Neuronal stem cell (in vitro differentiated cells): ENCODE measurements around the gene ZDHHC17.

Experiments
- DNase-seq: peaks from one replicate; pipeline ENCODE4 v3.0.0-alpha.2; 2013; ENCODE audit warnings: low spot score
- H2AFZ ChIP-seq: one replicate; pipeline ENCODE4 v1.6.1; 2013; ENCODE audit warnings: mild to moderate bottlenecking, low read length, inconsistent platforms
- H2AK5ac ChIP-seq: 2 replicates; pipeline ENCODE4 v1.6.1; 2013; ENCODE audit warnings: low read depth, mild to moderate bottlenecking, inconsistent platforms, low read length, moderate library complexity, mixed read lengths
- H2BK120ac ChIP-seq: 2 replicates; pipeline ENCODE4 v1.6.1; 2013; ENCODE audit warnings: low read depth, mild to moderate bottlenecking, inconsistent platforms, low read length, moderate library complexity, mixed read lengths
- H2BK12ac ChIP-seq: one replicate; pipeline ENCODE4 v1.6.1; 2013; ENCODE audit warnings: low read length, inconsistent platforms
- H2BK15ac ChIP-seq: 2 replicates; pipeline ENCODE4 v1.6.1; 2013; ENCODE audit warnings: mild to moderate bottlenecking, low read length, inconsistent platforms, mixed read lengths
- H2BK5ac ChIP-seq: one replicate; pipeline ENCODE4 v1.6.1; 2013; ENCODE audit warnings: inconsistent platforms, mild to moderate bottlenecking, low read length, moderate library complexity
- H3K14ac ChIP-seq: one replicate; pipeline ENCODE4 v1.6.1; 2013; ENCODE audit warnings: low read length, inconsistent platforms
- H3K18ac ChIP-seq: 2 replicates; pipeline ENCODE4 v1.6.1; 2013; ENCODE audit warnings: low read length, inconsistent platforms
- H3K23ac ChIP-seq: 2 replicates; pipeline ENCODE4 v1.6.1; 2013; ENCODE audit warnings: low read depth, mild to moderate bottlenecking, mixed read lengths, low read length, inconsistent platforms; ENCODE audit not compliant: poor library complexity
- H3K27ac ChIP-seq: replicated peaks from 3 replicates; pipeline ENCODE4 v1.5.1; 2013; ENCODE audit warnings: low read length, inconsistent platforms
- H3K27me3 ChIP-seq, 3 experiments: 2 replicates each; pipeline ENCODE4 v1.6.1; 2013; ENCODE audit warnings: low read length in 3 of 3, mild to moderate bottlenecking in 2 of 3, inconsistent platforms in 1 of 3, low read depth in 1 of 3, mixed read lengths in 1 of 3, moderate library complexity in 1 of 3; ENCODE audit not compliant: control insufficient read depth in 3 of 3, insufficient read depth in 3 of 3
- H3K36me3 ChIP-seq, 2 donors: replicated peaks in 1 of 2; 2 replicates each; pipeline ENCODE4 v1.6.1; 2013; ENCODE audit warnings: low read length in 2 of 2; ENCODE audit not compliant: control insufficient read depth in 2 of 2, insufficient read depth in 2 of 2
- H3K4ac ChIP-seq: 2 replicates; pipeline ENCODE4 v1.6.1; 2013; ENCODE audit warnings: inconsistent platforms, mild to moderate bottlenecking, low read length, moderate library complexity
- H3K4me1 ChIP-seq, 2 donors: 1 replicate in 1 of 2; 2 replicates in 1 of 2; pipeline ENCODE4 v1.6.1; 2013; ENCODE audit warnings: low read length in 2 of 2, low read depth in 1 of 2; ENCODE audit not compliant: control insufficient read depth in 2 of 2, insufficient read depth in 1 of 2
- H3K4me2 ChIP-seq: one replicate; pipeline ENCODE4 v1.6.1; 2013; ENCODE audit warnings: mild to moderate bottlenecking, low read length, inconsistent platforms; ENCODE audit not compliant: insufficient read depth, poor library complexity, severe bottlenecking
- H3K4me3 ChIP-seq, 2 donors: 2 replicates each; pipeline ENCODE4 v1.5.1; 2013; ENCODE audit warnings: low read length in 2 of 2, mild to moderate bottlenecking in 2 of 2, inconsistent platforms in 1 of 2, moderate library complexity in 1 of 2
- H3K79me1 ChIP-seq: one replicate; pipeline ENCODE4 v1.6.1; 2013; ENCODE audit warnings: low read depth, mild to moderate bottlenecking, inconsistent platforms, low read length, moderate library complexity
- H3K9ac ChIP-seq: one replicate; pipeline ENCODE4 v1.6.1; 2013; ENCODE audit warnings: mild to moderate bottlenecking, low read depth, low read length, inconsistent platforms; ENCODE audit not compliant: poor library complexity
- H3K9me3 ChIP-seq, 2 donors: replicated peaks in 1 of 2; 2 replicates each; pipeline versions ENCODE3 to v1.6.1; 2013; ENCODE audit warnings: low read length in 2 of 2, mild to moderate bottlenecking in 2 of 2, inconsistent platforms in 1 of 2, low read depth in 1 of 2, mixed read lengths in 1 of 2, moderate library complexity in 1 of 2; ENCODE audit not compliant: control insufficient read depth in 2 of 2, insufficient read depth in 1 of 2
- H4K8ac ChIP-seq: one replicate; pipeline ENCODE4 v1.6.1; 2013; ENCODE audit warnings: low read depth, mild to moderate bottlenecking, inconsistent platforms, low read length, moderate library complexity
- H4K91ac ChIP-seq: one replicate; pipeline ENCODE4 v1.6.1; 2013; ENCODE audit warnings: low read length, low read depth, mild to moderate bottlenecking, inconsistent platforms; ENCODE audit not compliant: poor library complexity
- WGBS, 2 donors: extraction: QIAGEN DNeasy Blood & Tissue Kit; methylation state at CpG; one replicate each; pipeline ENCODE4 v1.1.7; 2013; ENCODE audit warnings: missing lambda C conversion rate in 2 of 2, mixed read lengths in 1 of 2; ENCODE audit not compliant: insufficient read length in 2 of 2, insufficient replicate concordance in 1 of 2; ENCODE audit errors: extremely low coverage in 2 of 2; 5-methylcytosine and 5-hydroxymethylcytosine counted together

The ZDHHC17 gene

GRCh38 chr12:76848132-76848531, 84.2 kb downstream of the ZDHHC17 start:
- H2BK15ac ChIP-seq: no peak overlapping the region
- H3K18ac ChIP-seq: no peak overlapping the region
- no peak overlapping the region for H2BK5ac ChIP-seq
- H3K23ac ChIP-seq: no peak overlapping the region
- H3K9ac ChIP-seq: no peak overlapping the region
- whole genome bisulfite sequencing, 2 donors: no CpG with 5 or more reads among the region's 2 CpGs
- no peaks in the 10 kb centered on the region for H3K9me3 ChIP-seq
- H3K27me3 ChIP-seq: no peaks in the 10 kb centered on the region
- no peaks in the 10 kb centered on the region for H3K4me1 ChIP-seq
- H4K91ac ChIP-seq: no peak overlapping the region
- no peaks in the 10 kb centered on the region for H3K79me1 ChIP-seq
- no peak overlapping the region for H3K4me2 ChIP-seq
- no peak overlapping the region for H3K27ac ChIP-seq
- H3K14ac ChIP-seq: no peak overlapping the region
- no peak overlapping the region for H4K8ac ChIP-seq
- H3K36me3 ChIP-seq: peaks cover 3 to 86% of the 10 kb centered on the region in 2 donors
- H2BK120ac ChIP-seq: no peak overlapping the region
- H2AK5ac ChIP-seq: no peak overlapping the region
- no peak for DNase-seq
- no peak overlapping the region for H2BK12ac ChIP-seq
- H2AFZ ChIP-seq: no peak overlapping the region
- no peak overlapping the region for H3K4me3 ChIP-seq
- H3K4ac ChIP-seq: no peak overlapping the region

DNA sequence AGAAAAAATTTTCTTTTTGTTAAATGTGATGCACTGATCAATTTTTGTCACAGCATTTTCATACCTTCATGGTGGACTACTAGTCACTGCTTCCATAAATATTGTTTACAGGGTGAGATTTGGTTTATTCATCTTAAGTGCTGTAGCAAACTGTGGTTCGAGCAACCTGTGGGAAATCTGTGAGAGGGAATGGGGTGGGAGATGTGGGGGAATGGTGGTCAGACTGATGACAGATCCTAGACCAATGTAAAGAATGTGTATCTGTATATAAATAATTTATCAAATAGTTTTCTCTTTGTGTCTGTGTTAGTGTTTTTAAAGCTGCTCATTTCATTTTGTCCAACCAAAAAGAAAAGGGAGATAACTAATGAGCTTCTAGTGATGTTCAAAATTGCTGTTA, 88.2 kb downstream of the ZDHHC17 start:
- Histone ChIP-seq H4K91ac (no peak overlapping the region), H2AK5ac (no peak overlapping the region), H3K4me3 (no peak overlapping the region), H3K27me3 (no peaks in the 10 kb centered on the region), H3K23ac (no peak overlapping the region), H2BK120ac (no peak overlapping the region), H2BK12ac (no peak overlapping the region), H3K14ac (no peak overlapping the region), H3K36me3 (peaks cover 15 to 93% of the 10 kb centered on the region in 2 donors), H3K27ac (no peak overlapping the region), H3K9ac (no peak overlapping the region), H3K9me3 (peaks cover 4 to 7% of the 10 kb centered on the region in 2 donors), H3K18ac (no peak overlapping the region), H3K4me1 (no peaks in the 10 kb centered on the region), H3K79me1 (no peaks in the 10 kb centered on the region), H2BK15ac (no peak overlapping the region), H3K4me2 (no peak overlapping the region), H2BK5ac (no peak overlapping the region), H2AFZ (no peak overlapping the region), H3K4ac (no peak overlapping the region), H4K8ac (no peak overlapping the region)
- DNase-seq: no peak
- no CpG with 5 or more reads among the region's 1 CpG for WGBS, 2 donors

DNA sequence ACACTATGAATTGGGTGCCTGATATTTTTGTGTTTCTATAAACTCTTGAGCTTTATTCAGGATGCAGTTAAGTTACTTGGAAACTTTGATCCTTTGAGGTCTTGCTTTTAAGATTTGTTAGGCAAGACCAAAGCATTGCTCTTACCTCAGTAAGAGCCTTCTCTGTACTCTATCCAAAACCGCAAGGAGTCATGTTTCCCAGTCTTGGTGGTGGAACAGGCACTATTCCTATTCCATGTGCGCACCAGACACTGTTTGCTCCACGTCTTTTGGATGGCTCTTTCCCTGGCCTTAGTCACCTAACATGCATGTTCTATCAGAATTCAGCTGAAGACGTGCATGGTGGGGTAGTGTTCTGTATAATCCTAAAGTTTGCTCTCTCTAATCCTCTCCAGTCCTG, 91.4 kb downstream of the ZDHHC17 start:
- Histone ChIP-seq H3K4me1 (peaks cover 6% of the 10 kb centered on the region in 2 donors), H2AFZ (no peak overlapping the region), H2BK120ac (no peak overlapping the region), H2BK15ac (no peak overlapping the region), H3K79me1 (no peaks in the 10 kb centered on the region), H2BK5ac (no peak overlapping the region), H3K9ac (no peak overlapping the region), H3K27me3 (no peaks in the 10 kb centered on the region), H3K18ac (no peak overlapping the region), H4K91ac (no peak overlapping the region), H2AK5ac (no peak overlapping the region), H3K27ac (no peak overlapping the region), H3K36me3 (peaks cover 25 to 98% of the 10 kb centered on the region in 2 donors), H3K23ac (no peak overlapping the region), H3K9me3 (peaks cover 4 to 14% of the 10 kb centered on the region in 2 donors), H3K4me3 (no peak overlapping the region), H3K4ac (no peak overlapping the region), H2BK12ac (no peak overlapping the region), H3K14ac (no peak overlapping the region), H4K8ac (no peak overlapping the region), H3K4me2 (no peak overlapping the region)
- no CpG with 5 or more reads among the region's 4 CpGs for WGBS, 2 donors
- DNase-seq: no peak

DNA sequence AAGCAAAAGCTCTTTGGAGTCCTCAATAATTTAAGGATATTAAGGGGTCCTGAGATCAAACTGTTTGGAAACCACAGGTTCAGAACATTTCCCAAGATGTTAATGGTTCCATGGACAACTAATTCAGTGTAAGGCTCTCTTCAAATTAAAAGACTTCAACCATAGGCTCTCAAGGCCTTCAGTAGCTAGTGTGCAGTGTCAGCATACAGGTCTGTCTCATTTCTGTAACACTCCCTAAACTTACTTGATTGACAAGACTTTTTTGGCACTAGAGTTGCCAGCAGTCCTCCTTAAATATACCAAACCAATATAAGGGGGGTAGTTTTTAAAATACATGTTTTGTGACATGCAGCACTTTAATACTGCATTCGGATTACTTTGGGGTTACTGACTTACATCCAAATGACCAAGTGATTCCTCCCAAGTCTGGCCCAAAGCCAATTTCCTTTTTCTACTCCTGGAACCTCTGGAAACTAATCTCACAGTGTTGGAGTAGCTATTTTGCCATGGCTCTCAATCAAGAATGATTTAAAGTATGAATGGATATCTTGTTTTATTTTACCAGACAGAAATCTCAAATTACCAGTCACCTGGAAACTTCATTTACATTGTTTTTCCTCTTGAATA, 92.2 kb downstream of the ZDHHC17 start:
- Histone ChIP-seq H3K14ac (no peak overlapping the region), H3K4me2 (no peak overlapping the region), H3K36me3 (peaks cover 23 to 98% of the 10 kb centered on the region in 2 donors), H3K79me1 (no peaks in the 10 kb centered on the region), H3K23ac (no peak overlapping the region), H3K4ac (no peak overlapping the region), H2BK120ac (no peak overlapping the region), H3K27me3 (no peaks in the 10 kb centered on the region), H2AK5ac (no peak overlapping the region), H2AFZ (no peak overlapping the region), H4K8ac (no peak overlapping the region), H3K9ac (no peak overlapping the region), H2BK5ac (no peak overlapping the region), H4K91ac (no peak overlapping the region), H3K27ac (no peak overlapping the region), H3K9me3 (peaks cover 4 to 14% of the 10 kb centered on the region in 2 donors), H3K4me3 (no peak overlapping the region), H3K18ac (no peak overlapping the region), H2BK15ac (no peak overlapping the region), H2BK12ac (no peak overlapping the region), H3K4me1 (peaks cover 7 to 9% of the 10 kb centered on the region in 2 donors)
- no peak for DNase-seq
- WGBS, 2 donors: no CpG with 5 or more reads among the region's 1 CpG
